Ishikawa (cell line): ENCODE data around the gene ZNF101.

Source experiments
- TAF1 ChIP-seq: IDR thresholded peaks from 2 replicates; pipeline ENCODE4 v1.6.1; 2012; ENCODE audit warnings: low read depth, mild to moderate bottlenecking
- TCF12 ChIP-seq: IDR thresholded peaks from 2 replicates; pipeline ENCODE4 v1.6.1; 2012; ENCODE audit warnings: low read depth
- USF1 ChIP-seq: IDR thresholded peaks from 2 replicates; pipeline ENCODE4 v1.6.1; 2012
- TF ChIP-seq, protein P1 (sequence below): IDR thresholded peaks from 2 replicates; pipeline ENCODE4 v1.6.1; 2012

DNA sequence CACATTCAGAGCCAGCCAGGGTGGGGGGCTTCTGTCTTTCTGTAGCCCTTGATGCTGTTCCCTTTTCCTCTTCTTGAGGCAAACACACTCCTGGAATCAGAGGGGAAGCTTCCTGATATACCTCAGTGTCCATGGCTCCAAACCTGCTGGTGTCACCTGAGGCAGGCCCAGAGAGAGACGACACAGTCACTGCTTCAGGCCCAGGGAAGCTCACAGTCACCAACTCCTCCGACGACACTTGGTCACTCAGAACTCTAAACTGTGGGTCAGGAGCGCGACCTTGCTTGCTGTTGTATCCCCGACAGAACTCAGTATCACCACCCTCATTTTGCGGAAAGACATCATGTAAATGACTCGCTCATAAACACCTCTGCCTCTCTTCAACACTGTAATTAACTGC lies 6.3 kb upstream of the ZNF101 start:
- TF ChIP-seq TAF1 = no peak
- no peak for TF ChIP-seq TCF12
- TF ChIP-seq, protein P1, sequence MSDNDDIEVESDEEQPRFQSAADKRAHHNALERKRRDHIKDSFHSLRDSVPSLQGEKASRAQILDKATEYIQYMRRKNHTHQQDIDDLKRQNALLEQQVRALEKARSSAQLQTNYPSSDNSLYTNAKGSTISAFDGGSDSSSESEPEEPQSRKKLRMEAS = no peak
- no peak for TF ChIP-seq USF1
